ENCODE results near the gene GGCX. TPM values are rescaled to one million over a fixed set of nuclear protein-coding genes. Genes with fewer than 3 reads are reported as not detected.

GGCX gene
- polyA plus RNA-seq, 1 donor: 41.2 TPM

GRCh38 chr2:85522090-85522647 is 39.1 kb downstream of the GGCX start:
- DNase-seq: no peak

GRCh38 chr2:85516653-85517389 is 44.5 kb downstream of the GGCX start:
- DNase-seq: no peak

GRCh38 chr2:85514323-85514722 is 47.0 kb downstream of the GGCX start:
- no peak for DNase-seq

GRCh38 chr2:85511008-85511811 is 50.1 kb downstream of the GGCX start:
- no peak for DNase-seq

GRCh38 chr2:85506768-85507181 is 54.5 kb downstream of the GGCX start:
- DNase-seq: no peak

GRCh38 chr2:85505551-85506238 is 55.6 kb downstream of the GGCX start:
- DNase-seq: no peak

- no peak for DNase-seq
These were observed 56.5 kb downstream of the GGCX start for GRCh38 chr2:85504778-85505261.

GRCh38 chr2:85503851-85504777 is 57.2 kb downstream of the GGCX start:
- DNase-seq: no peak

GRCh38 chr2:85503168-85503850 is 58.0 kb downstream of the GGCX start:
- DNase-seq: no peak

- no peak for DNase-seq
These were observed 58.6 kb downstream of the GGCX start for GRCh38 chr2:85502720-85503119.

- no peak for DNase-seq
These were observed 60.0 kb downstream of the GGCX start for GRCh38 chr2:85501248-85501647.

- no peak for DNase-seq
These were observed 63.2 kb downstream of the GGCX start for GRCh38 chr2:85497944-85498630.

GRCh38 chr2:85496436-85496835 is 64.9 kb downstream of the GGCX start:
- DNase-seq: no peak

Other genes with a start within 250 kb of the GGCX start
- 140 TPM for gene TGOLN2, start 233.5 kb downstream of the GGCX start, polyA plus RNA-seq (ENCODE audit: insufficient read length)
- 26.7 TPM for gene RETSAT, start 207.0 kb downstream of the GGCX start, polyA plus RNA-seq (ENCODE audit: insufficient read length)
- gene ELMOD3, start 206.7 kb downstream of the GGCX start, polyA plus RNA-seq (ENCODE audit: insufficient read length): 37.2 TPM
- 81.7 TPM for gene CAPG, start 151.1 kb downstream of the GGCX start, polyA plus RNA-seq (ENCODE audit: insufficient read length)
- 1.3 TPM for gene SH2D6, start 142.8 kb downstream of the GGCX start, polyA plus RNA-seq (ENCODE audit: insufficient read length)
- 467 TPM for gene MAT2A, start 22.3 kb downstream of the GGCX start, polyA plus RNA-seq (ENCODE audit: insufficient read length)
- gene VAMP8, start 16.1 kb upstream of the GGCX start, polyA plus RNA-seq (ENCODE audit: insufficient read length): 89.3 TPM
- gene VAMP5, start 22.9 kb upstream of the GGCX start, polyA plus RNA-seq (ENCODE audit: insufficient read length): 33.8 TPM
- 121 TPM for gene RNF181, start 34.3 kb upstream of the GGCX start, polyA plus RNA-seq (ENCODE audit: insufficient read length)
- gene TMEM150A, start 41.2 kb upstream of the GGCX start, polyA plus RNA-seq (ENCODE audit: insufficient read length): 36.2 TPM
- gene C2orf68, start 50.6 kb upstream of the GGCX start, polyA plus RNA-seq (ENCODE audit: insufficient read length): 75.9 TPM
- gene USP39, start 54.7 kb upstream of the GGCX start, polyA plus RNA-seq (ENCODE audit: insufficient read length): 74.8 TPM
- 0.18 TPM for gene SFTPB, start 106.7 kb upstream of the GGCX start, polyA plus RNA-seq (ENCODE audit: insufficient read length)
- 0.27 TPM for gene GNLY, start 132.9 kb upstream of the GGCX start, polyA plus RNA-seq (ENCODE audit: insufficient read length)
- 10.3 TPM for gene ATOH8, start 192.5 kb upstream of the GGCX start, polyA plus RNA-seq (ENCODE audit: insufficient read length)

All from left kidney (tissue), 2 donors.